GM23338 (cell line): ENCODE results near the gene ADCY1. TPM values are rescaled to one million over a fixed set of nuclear protein-coding genes. Genes with fewer than 3 reads are reported as not detected.

Experiments
- ATAC-seq: fragments of 200-7000 bp; cut with Tn5 transposase; 3 replicates; pipeline ENCODE4 v1.9.1; 2020
- DNase-seq: peaks from one replicate; pipeline ENCODE4 v3.0.0-alpha.2; 2015; ENCODE audit warnings: low spot score
- H2AFZ ChIP-seq: fragments of 200-600 bp; sonication (generic); 2 replicates; pipeline ENCODE4 v1.8.0; 2016; ENCODE audit warnings: antibody characterized with exemption, mild to moderate bottlenecking, moderate library complexity
- H3F3A ChIP-seq: fragments of 200-600 bp; sonication (generic); replicated peaks from 2 replicates; pipeline ENCODE4 v1.8.0; 2017; ENCODE audit warnings: antibody characterized with exemption, mixed run types, low read depth
- H3K27ac ChIP-seq: fragments of 200-600 bp; sonication (generic); 2 replicates; pipeline ENCODE4 v1.6.1; 2016; ENCODE audit warnings: low read depth
- H3K27me3 ChIP-seq: fragments of 200-600 bp; sonication (generic); 2 replicates; pipeline ENCODE4 v1.8.0; 2016; ENCODE audit warnings: mild to moderate bottlenecking, mixed run types, moderate library complexity; ENCODE audit not compliant: insufficient read depth
- H3K36me3 ChIP-seq: fragments of 200-600 bp; sonication (generic); 2 replicates; pipeline ENCODE4 v1.8.0; 2016; ENCODE audit warnings: mild to moderate bottlenecking; ENCODE audit not compliant: insufficient read depth
- H3K4me1 ChIP-seq: fragments of 200-600 bp; sonication (generic); 2 replicates; pipeline ENCODE4 v1.8.0; 2016; ENCODE audit warnings: mild to moderate bottlenecking, moderate library complexity; ENCODE audit not compliant: insufficient read depth
- H3K4me2 ChIP-seq: fragments of 200-600 bp; sonication (generic); 2 replicates; pipeline ENCODE4 v1.7.1; 2017; ENCODE audit warnings: mixed run types
- H3K4me3 ChIP-seq: fragments of 200-600 bp; sonication (generic); 2 replicates; pipeline ENCODE4 v1.6.1; 2016; ENCODE audit warnings: mixed run types
- H3K79me2 ChIP-seq: fragments of 200-600 bp; sonication (generic); replicated peaks from 2 replicates; pipeline ENCODE4 v1.8.0; 2017; ENCODE audit warnings: mild to moderate bottlenecking; ENCODE audit not compliant: insufficient read depth
- H3K9me2 ChIP-seq: fragments of 200-600 bp; sonication (generic); 2 replicates; pipeline ENCODE4 v1.8.0; 2017; ENCODE audit not compliant: insufficient read depth
- H4K20me1 ChIP-seq: fragments of 200-600 bp; sonication (generic); replicated peaks from 2 replicates; pipeline ENCODE4 v1.8.0; 2017; ENCODE audit warnings: mild to moderate bottlenecking; ENCODE audit not compliant: insufficient read depth
- H3K27ac Mint-ChIP-seq: 2 replicates; pipeline ENCODE4 v1.8.0; 2020; ENCODE audit warnings: inconsistent platforms, mild to moderate bottlenecking, moderate library complexity, mixed read lengths
- H3K27me3 Mint-ChIP-seq: 3 replicates; pipeline ENCODE4 v1.8.0; 2022; ENCODE audit warnings: low read depth, mild to moderate bottlenecking, moderate library complexity, mixed read lengths, inconsistent platforms; ENCODE audit not compliant: insufficient read depth, poor library complexity
- H3K36me3 Mint-ChIP-seq: 3 replicates; pipeline ENCODE4 v1.8.0; 2021; ENCODE audit warnings: low read depth, mild to moderate bottlenecking, inconsistent platforms, moderate library complexity, mixed read lengths
- H3K4me1 Mint-ChIP-seq: 3 replicates; pipeline ENCODE4 v1.8.0; 2020; ENCODE audit warnings: mild to moderate bottlenecking, inconsistent platforms, mixed read lengths
- H3K4me3 Mint-ChIP-seq: 3 replicates; pipeline ENCODE4 v1.8.0; 2021; ENCODE audit warnings: moderate library complexity, mild to moderate bottlenecking, inconsistent platforms, mixed read lengths
- H3K9me3 Mint-ChIP-seq: 3 replicates; pipeline ENCODE4 v1.8.0; 2020; ENCODE audit warnings: moderate library complexity, mild to moderate bottlenecking, inconsistent platforms, mixed read lengths
- CREB1 ChIP-seq: fragments of 250-450 bp; sonication (Bioruptor Pico); IDR thresholded peaks from 2 replicates; pipeline ENCODE4 v1.5.0; 2020; ENCODE audit warnings: low read depth, mild to moderate bottlenecking, moderate library complexity
- NANOG ChIP-seq: IDR thresholded peaks from 2 replicates; pipeline ENCODE4 v1.6.1; 2016; ENCODE audit warnings: antibody characterized with exemption, borderline replicate concordance
- POLR2AphosphoS5 ChIP-seq: IDR thresholded peaks from 2 replicates; pipeline ENCODE4 v1.6.1; 2016; ENCODE audit warnings: antibody characterized with exemption, low read depth
- ZNF114 ChIP-seq: fragments of 250-450 bp; sonication (Bioruptor Pico); IDR thresholded peaks from 2 replicates; pipeline ENCODE4 v1.5.0; 2020; ENCODE audit warnings: mild to moderate bottlenecking, moderate library complexity
- polyA plus RNA-seq: library from polyadenylated mRNA; unstranded; fragments of >200 nt; fragmentation: Nextera tagmentation; extraction: Ambion mirVana; gene quantifications from 2 replicates; pipeline ENCODE4 v1.2.1, GENCODE V29; 2016
- total RNA-seq: library from RNA; depleted of rRNA; stranded (reverse); fragments of >200 nt; shearing (Covaris generic); gene quantifications from 2 replicates; pipeline ENCODE4 v1.2.3, GENCODE V29; 2014
- TF ChIP-seq, protein P1 (sequence below): IDR thresholded peaks from one replicate; pipeline ENCODE4 v1.6.1; 2018; ENCODE audit warnings: antibody characterized with exemption; ENCODE audit not compliant: unreplicated experiment
- TF ChIP-seq, protein P2 (sequence below), 2 experiments: fragments of 200-600 bp in 1 of 2; sonication (generic) in 1 of 2; conservative IDR thresholded peaks; 2 replicates each; pipeline versions ENCODE4 v1.5.1 to v1.6.1; 2016 to 2017; ENCODE audit warnings: antibody characterized with exemption in 2 of 2, low read depth in 2 of 2, mild to moderate bottlenecking in 2 of 2, moderate library complexity in 1 of 2

Gene ADCY1
- total and polyA plus RNA-seq, 2 experiments from 2014 or later = 2.3 to 18.7 TPM

DNA sequence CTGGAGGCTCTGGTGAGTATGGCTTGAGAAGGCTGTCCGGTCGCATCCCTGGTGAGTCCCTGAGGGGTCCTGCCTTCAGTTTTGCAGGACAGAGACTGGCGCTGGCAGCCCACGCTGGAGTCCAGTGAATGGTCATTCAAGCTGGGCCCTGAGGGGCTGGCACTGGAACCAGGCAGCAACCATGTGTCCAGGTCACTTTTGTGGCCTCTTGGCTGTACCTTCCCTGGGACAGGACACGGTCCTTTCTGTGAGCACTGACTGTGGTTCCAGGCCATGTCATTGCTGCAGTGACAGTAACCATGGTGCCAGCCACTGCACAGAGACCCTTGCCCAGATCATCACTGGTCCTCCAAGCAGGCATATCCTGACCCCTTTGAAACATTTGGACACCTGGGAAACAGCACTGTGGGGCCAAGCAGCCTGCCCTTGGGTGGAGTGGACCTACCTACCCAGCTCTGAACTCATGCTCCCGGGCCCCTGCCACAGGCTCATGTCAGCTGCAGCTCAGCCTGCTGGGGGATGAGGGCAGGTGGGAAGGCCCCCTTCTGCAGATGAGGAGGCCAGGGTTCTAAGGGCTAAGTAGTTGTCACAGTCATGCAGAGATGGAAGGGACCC is 72.1 kb downstream of the ADCY1 start:
- TF ChIP-seq ZNF114 (no peak), CREB1 (no peak), POLR2AphosphoS5 (no peak)
- TF ChIP-seq, protein P1, sequence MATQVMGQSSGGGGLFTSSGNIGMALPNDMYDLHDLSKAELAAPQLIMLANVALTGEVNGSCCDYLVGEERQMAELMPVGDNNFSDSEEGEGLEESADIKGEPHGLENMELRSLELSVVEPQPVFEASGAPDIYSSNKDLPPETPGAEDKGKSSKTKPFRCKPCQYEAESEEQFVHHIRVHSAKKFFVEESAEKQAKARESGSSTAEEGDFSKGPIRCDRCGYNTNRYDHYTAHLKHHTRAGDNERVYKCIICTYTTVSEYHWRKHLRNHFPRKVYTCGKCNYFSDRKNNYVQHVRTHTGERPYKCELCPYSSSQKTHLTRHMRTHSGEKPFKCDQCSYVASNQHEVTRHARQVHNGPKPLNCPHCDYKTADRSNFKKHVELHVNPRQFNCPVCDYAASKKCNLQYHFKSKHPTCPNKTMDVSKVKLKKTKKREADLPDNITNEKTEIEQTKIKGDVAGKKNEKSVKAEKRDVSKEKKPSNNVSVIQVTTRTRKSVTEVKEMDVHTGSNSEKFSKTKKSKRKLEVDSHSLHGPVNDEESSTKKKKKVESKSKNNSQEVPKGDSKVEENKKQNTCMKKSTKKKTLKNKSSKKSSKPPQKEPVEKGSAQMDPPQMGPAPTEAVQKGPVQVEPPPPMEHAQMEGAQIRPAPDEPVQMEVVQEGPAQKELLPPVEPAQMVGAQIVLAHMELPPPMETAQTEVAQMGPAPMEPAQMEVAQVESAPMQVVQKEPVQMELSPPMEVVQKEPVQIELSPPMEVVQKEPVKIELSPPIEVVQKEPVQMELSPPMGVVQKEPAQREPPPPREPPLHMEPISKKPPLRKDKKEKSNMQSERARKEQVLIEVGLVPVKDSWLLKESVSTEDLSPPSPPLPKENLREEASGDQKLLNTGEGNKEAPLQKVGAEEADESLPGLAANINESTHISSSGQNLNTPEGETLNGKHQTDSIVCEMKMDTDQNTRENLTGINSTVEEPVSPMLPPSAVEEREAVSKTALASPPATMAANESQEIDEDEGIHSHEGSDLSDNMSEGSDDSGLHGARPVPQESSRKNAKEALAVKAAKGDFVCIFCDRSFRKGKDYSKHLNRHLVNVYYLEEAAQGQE = no peak
- ATAC-seq (no peak), DNase-seq (no peak)
- Mint-ChIP-seq H3K27ac (no peak overlapping the region), H3K4me1 (peaks cover 3% of the 10 kb centered on the region; the same call in 2 of the 3 replicates), H3K27me3 (no peaks in the 10 kb centered on the region), H3K9me3 (peaks cover 4% of the 10 kb centered on the region; the same call in 1 of the 3 replicates), H3K4me3 (no peak overlapping the region), H3K36me3 (peaks cover 12% of the 10 kb centered on the region)
- Histone ChIP-seq H3K36me3 (no peaks in the 10 kb centered on the region), H4K20me1 (no peaks in the 10 kb centered on the region), H2AFZ (no peak overlapping the region), H3K4me3 (no peak overlapping the region), H3K4me1 (no peaks in the 10 kb centered on the region), H3K27me3 (no peaks in the 10 kb centered on the region), H3F3A (no peaks in the 10 kb centered on the region), H3K9me2 (no peaks in the 10 kb centered on the region), H3K79me2 (no peaks in the 10 kb centered on the region), H3K27ac (no peak overlapping the region), H3K4me2 (no peak overlapping the region)

DNA sequence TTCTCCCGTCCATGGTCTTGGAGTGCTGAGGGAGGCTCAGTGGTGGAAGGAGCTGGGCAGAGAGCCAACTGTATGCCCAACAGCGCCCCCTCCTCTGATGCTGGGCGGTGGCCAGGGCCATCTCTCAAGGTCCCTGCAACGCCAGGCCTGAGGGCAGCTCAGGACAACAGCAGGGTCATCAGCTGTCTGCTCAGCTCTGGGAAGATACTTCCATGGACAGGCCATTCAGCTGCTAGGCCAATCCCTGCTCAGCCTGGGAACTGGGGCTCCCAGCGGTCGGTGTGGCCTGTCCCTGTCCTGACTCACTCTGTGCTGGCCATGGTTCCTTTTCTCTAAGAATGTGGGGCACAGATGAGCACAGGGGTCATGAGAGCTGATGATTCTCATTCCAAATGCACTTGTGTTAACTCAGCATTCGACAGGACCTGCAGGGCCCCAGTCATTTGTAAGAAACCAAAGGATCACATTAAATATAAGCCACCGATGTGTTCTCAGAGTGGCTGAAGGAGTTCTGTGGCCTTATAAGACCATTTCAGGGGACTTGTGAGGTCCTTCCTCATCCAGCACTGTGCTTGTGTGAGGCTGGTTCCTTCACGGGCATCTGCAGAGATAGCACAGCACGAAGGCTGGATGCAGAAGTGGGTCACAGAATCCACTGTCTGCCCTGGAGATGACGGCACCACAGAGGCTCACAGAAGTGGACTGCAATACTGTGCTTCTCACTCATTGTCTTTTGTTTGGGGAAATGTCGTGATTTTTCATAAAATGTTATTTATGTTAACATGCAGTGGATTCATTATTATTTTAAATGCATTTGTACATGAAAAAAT is 73.0 kb downstream of the ADCY1 start:
- no peak for TF ChIP-seq NANOG
- TF ChIP-seq, protein P2, sequence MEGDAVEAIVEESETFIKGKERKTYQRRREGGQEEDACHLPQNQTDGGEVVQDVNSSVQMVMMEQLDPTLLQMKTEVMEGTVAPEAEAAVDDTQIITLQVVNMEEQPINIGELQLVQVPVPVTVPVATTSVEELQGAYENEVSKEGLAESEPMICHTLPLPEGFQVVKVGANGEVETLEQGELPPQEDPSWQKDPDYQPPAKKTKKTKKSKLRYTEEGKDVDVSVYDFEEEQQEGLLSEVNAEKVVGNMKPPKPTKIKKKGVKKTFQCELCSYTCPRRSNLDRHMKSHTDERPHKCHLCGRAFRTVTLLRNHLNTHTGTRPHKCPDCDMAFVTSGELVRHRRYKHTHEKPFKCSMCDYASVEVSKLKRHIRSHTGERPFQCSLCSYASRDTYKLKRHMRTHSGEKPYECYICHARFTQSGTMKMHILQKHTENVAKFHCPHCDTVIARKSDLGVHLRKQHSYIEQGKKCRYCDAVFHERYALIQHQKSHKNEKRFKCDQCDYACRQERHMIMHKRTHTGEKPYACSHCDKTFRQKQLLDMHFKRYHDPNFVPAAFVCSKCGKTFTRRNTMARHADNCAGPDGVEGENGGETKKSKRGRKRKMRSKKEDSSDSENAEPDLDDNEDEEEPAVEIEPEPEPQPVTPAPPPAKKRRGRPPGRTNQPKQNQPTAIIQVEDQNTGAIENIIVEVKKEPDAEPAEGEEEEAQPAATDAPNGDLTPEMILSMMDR (conservative IDR thresholded peaks at IDR 0.05; ENCODE audit: low read depth in 2 of 2) = peak; percentile 28 to 45; a peak in 3 of 4 replicates
- peaks cover 3% of the 10 kb centered on the region; the same call in 2 of the 3 replicates for H3K4me1 Mint-ChIP-seq
- Histone ChIP-seq H3K4me3 (no peak overlapping the region), H4K20me1 (no peaks in the 10 kb centered on the region), H2AFZ (no peak overlapping the region), H3K9me2 (no peaks in the 10 kb centered on the region), H3F3A (no peaks in the 10 kb centered on the region), H3K27me3 (no peaks in the 10 kb centered on the region), H3K27ac (no peak overlapping the region), H3K4me1 (no peaks in the 10 kb centered on the region), H3K4me2 (no peak overlapping the region), H3K79me2 (no peaks in the 10 kb centered on the region), H3K36me3 (no peaks in the 10 kb centered on the region)
- H3K36me3 Mint-ChIP-seq = peaks cover 12% of the 10 kb centered on the region
- peaks cover 4% of the 10 kb centered on the region; the same call in 1 of the 3 replicates for H3K9me3 Mint-ChIP-seq
- H3K27ac Mint-ChIP-seq = no peak overlapping the region
- DNase-seq (peak; percentile 10), ATAC-seq (peak; percentile 69)
- no peaks in the 10 kb centered on the region for H3K27me3 Mint-ChIP-seq
- no peak overlapping the region for H3K4me3 Mint-ChIP-seq
